NCI-H187 (cell line): ENCODE results near the gene RHOXF1.
"Not testable (repeated sequence)": the region's sequence is repeated elsewhere in the genome, so short reads cannot be mapped to it uniquely, and the experiment has no call there.

Experiments
- DNase-seq, 2 experiments: peaks; one replicate each; lab custom pipeline; 2025; lab: John Stamatoyannopoulos, UW

RHOXF1 gene

GRCh38 chrX:120115438-120115963 lies at the start of gene RHOXF1:
Gene RHOXF1 (minus strand): TSS chrX:120115913. CDS start chrX:120115862, 51 bp downstream.
- DNase-seq = no peak

- not testable (repeated sequence) for DNase-seq
Observed at GRCh38 chrX:120159086-120159485, 43.4 kb upstream of the RHOXF1 start.

- not testable (repeated sequence) for DNase-seq
Observed at GRCh38 chrX:120158313-120158712, 42.6 kb upstream of the RHOXF1 start, which contains the start of gene RHOXF2. Gene RHOXF2 (plus strand): TSS chrX:120158613. CDS start chrX:120158751, 138 bp downstream.

GRCh38 chrX:120150109-120150744 lies 34.5 kb upstream of the RHOXF1 start:
- DNase-seq = not testable (repeated sequence)

GRCh38 chrX:120147537-120147936 lies 31.8 kb upstream of the RHOXF1 start:
- no peak for DNase-seq

DNA sequence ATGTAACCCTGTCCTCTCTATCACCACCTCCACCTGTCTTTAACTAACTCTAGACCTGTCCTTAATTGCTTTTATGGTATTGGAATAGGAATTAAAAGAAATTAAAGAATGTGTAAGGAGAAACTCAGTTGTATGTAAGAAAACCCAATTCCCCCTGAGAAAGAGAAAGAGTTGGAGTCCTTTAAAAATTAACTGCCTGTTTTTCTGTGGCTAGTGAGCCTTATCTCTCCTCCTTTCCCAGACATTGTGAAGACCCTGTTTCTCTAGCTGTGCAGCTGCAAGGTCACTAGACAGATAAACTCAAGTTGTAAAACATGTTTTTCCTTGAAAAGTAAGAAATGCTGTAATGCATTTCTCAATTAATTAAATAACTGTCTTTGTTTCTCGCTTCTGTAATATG lies 30.6 kb upstream of the RHOXF1 start:
- DNase-seq = not testable (repeated sequence)

- no peak for DNase-seq
Observed at GRCh38 chrX:120145295-120145925, 29.7 kb upstream of the RHOXF1 start.

DNA sequence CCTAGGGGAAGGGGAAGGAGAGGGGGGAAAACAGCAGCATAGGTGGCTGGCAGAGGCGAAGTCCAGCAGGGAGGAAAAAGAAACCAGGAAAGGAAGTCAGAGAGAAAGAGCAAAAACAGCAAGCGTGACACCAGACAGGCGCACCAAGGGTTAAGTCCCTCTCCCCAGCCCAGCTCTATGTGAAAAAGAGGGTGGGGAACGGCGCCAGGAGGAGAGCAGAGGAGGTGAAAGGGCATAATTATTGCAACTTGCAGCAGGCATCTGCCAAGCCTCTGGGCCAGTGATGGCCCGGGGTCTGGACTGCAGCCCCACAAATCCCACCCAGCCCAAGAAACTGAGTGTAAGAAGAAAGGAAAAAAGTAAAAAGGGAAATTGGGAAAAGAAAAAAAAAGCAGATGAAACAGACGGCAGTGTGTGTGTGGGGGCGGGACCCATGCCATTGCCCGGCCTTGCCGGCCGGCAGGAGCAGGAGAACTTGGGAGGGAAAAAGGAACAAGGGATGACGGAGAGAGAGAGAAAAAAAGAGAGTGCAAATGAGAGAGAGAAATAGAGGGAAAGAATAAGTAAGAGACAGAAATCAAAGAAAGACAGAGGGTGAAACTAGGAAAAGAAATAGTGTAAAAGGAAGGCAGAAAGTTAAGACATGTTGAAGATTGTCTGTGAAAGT lies 28.6 kb upstream of the RHOXF1 start:
- DNase-seq = no peak

DNA sequence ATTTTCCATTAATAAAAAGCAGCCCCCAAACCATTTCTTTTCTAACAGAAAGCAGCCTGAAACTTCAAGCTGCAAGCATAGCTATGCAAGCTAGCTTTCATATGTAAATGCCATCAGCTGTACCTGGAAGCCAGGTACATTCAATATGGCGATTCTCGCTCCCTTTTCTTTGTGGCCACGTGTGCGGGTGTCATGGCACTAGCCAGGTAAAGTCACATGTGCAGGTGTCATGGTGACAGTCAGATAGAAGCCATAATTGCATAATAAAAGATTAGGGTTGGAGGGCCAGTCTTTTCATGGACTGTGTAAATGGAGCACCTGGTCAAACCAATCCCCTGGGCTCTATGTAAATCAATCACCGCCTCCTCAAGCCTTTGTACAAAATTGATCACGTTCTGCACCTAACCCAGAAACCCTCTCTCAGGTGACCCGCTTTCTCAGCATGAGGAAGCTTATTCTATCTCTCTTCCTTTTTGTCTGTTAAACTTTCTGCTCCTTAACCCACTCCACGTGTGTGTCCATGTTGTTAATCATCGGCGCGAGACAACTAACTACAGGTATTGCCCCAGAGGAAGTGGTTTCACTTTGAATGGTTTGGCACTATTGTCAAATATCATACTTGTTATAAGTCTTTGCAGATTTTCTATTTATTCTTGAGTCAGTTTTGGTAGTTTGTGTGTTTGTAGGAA lies 24.7 kb upstream of the RHOXF1 start:
- no peak for DNase-seq

DNA sequence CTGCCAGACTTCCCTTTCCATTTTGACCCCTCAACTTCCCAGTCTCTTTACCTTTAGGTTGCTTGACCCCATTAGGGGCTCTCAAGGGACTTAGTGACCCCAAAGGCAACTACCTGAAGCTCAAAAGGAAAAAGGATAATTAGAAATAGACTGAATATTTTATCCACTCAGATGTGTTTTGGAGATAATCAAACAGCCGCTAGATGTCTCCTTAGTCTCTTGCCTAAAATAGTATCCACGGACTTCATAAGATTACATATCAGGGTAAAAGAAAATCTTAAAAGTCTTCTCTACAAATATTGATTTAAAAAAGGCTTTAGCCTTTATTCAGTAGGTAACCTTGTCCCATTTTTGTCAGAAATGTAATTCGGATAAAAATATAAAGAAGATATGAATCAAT lies 21.7 kb upstream of the RHOXF1 start:
- no peak for DNase-seq

DNA sequence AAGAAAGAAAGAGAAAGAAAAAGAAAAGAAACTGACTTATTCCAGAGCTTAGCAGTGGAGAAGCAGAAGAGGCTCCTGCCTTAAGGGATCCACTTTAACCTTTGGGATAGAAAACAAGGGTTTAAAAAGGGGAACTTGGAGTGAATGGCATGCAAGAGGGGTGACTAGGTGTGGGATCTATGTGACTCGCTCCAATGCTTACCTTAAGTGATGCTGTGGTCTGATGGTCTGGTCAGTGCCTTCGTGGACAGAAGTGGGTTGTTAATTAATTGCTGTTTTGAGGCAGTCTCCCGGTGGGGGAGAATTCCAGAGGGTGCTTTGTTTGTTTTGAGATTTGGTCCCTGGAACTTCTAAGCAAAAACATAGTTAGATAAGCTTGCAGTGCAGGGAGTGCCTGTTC lies 21.1 kb upstream of the RHOXF1 start:
- no peak for DNase-seq

GRCh38 chrX:120136128-120136527 lies 20.4 kb upstream of the RHOXF1 start:
- no peak for DNase-seq

DNA sequence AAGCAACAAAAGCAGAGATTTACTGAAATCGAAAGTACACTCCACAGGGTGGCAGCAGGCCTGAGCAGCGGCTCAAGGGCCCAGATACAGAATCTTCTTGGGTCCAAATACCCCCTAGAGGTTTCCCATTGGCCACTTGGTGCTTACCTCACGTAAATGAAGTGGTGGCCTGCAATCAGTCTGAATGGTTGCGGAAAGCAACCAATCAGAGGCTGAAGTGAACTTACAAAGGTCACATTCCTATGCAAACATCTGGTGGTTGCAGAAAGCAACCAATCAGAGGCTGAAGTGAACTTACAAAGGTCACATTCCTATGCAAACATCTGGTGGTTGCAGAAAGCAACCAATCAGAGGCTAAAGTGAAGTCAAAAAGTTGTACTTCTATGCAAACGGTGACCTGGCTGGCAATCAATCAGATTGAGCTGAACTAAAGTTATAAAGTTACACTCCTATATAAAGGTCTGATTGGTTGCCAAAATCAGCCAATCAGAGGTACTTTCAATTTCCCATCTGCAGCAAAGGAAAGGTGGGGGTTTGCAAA lies 12.7 kb upstream of the RHOXF1 start:
- not testable (repeated sequence) for DNase-seq

- DNase-seq = no peak
Observed at GRCh38 chrX:120125444-120125843, 9.7 kb upstream of the RHOXF1 start.

DNA sequence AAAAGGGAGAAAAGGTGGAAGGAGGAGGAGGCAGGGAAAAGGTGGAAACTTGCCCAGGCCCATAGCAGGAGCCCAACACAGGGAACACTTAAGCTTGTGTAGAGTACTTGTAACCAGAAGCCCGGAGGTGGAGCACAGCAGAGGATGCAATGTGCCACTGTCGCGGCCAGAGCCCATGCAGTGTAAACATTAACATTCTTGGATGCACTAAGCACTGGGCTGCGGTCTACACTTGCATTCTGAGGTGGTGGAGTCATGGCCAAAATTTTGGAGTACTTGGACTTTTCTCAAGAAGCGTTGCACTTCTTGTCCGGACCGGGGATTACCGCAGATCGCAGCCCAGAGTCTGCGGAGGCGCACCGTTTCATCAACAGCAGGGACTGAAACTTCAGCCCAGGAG lies 4.5 kb upstream of the RHOXF1 start:
- no peak for DNase-seq

DNA sequence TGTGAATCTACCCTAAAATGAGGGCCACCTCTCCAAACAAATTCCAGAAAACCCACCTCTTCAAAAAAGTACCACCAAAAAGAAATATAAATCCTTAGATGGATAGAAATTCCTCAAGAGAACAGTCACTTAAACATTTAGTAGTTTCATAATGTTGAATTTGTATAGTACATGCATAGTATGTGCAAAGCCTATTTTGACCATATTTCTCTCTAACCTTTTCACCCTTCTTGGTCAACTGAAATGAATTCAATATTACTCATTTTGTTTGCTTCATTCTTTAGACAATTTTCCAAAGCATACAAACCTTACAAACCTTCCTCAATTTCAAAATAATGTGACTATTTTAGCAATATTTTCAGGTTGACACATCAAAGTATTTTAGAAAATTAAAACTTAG lies 4.1 kb downstream of the RHOXF1 start:
- DNase-seq = no peak

GRCh38 chrX:120109378-120109777 lies 6.3 kb downstream of the RHOXF1 start:
- no peak for DNase-seq

- not testable (repeated sequence) for DNase-seq
Observed at GRCh38 chrX:120104707-120105106, 11.0 kb downstream of the RHOXF1 start.

- DNase-seq = not testable (repeated sequence)
Observed at GRCh38 chrX:120101057-120101456, 14.7 kb downstream of the RHOXF1 start.

GRCh38 chrX:120090208-120090607 lies 25.5 kb downstream of the RHOXF1 start:
- no peak for DNase-seq

DNA sequence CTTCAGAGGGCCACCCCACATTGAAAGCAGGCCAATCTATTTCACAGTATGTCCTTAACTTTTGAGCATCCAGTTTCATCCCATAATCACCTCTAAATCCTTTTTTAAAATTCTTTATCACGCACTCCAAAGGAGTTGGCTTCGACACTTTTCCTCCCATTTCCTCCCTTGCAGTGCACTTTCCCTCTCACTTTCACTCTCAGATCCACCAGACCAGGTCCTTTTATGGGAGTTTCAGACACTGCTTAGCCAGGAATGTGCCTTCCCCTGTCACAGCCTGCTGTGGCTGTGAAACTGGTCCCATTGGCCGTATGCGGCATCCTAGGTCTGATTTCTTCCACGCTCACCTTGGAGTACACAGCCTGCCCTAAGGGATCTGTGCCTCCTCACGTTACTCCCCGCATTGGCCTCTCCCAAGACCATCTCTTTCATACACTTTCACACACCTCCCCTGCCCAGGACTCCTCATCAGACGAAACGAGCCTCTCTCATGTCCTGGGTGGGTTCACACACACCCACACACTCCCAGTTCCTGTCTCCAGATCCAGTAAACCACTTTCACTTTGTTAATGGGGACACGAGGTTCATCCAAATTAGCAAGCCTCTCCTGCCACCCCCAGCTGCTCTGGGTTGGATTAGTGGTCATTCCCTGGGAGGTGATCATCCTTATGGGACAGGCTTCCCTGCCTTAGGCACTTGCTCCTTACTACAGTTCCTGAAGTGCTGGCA lies 28.3 kb downstream of the RHOXF1 start:
- DNase-seq = no peak
